Stimulated activated CD8-positive, alpha-beta memory T cell treated with anti-CD3 and anti-CD28 coated beads, Interleukin-15, amount 100 ng/mL, for 48 hours (primary cell): ENCODE data around the gene TTC23L.

Experiments used
- DNase-seq, 2 donors: peaks; one replicate each; pipeline ENCODE4 v3.0.0-alpha.2; 2020; ENCODE audit warnings: low read depth in 2 of 2

Gene TTC23L

GRCh38 chr5:34870382-34870781 is 31.4 kb downstream of the TTC23L start:
- no peak for DNase-seq

GRCh38 chr5:34876275-34876674 is 37.3 kb downstream of the TTC23L start:
- DNase-seq = no peak

GRCh38 chr5:34881246-34881645 is 42.3 kb downstream of the TTC23L start:
- no peak for DNase-seq

- no peak for DNase-seq
These were observed 47.6 kb downstream of the TTC23L start for GRCh38 chr5:34886392-34887119.

GRCh38 chr5:34889394-34889793 is 50.4 kb downstream of the TTC23L start:
- no peak for DNase-seq

GRCh38 chr5:34891981-34892380 is 53.0 kb downstream of the TTC23L start:
- no peak for DNase-seq

- no peak for DNase-seq
These were observed 53.5 kb downstream of the TTC23L start for GRCh38 chr5:34892414-34892813.

- no peak for DNase-seq
These were observed 55.8 kb downstream of the TTC23L start for GRCh38 chr5:34894716-34895115.

- DNase-seq = no peak
These were observed 56.9 kb downstream of the TTC23L start for GRCh38 chr5:34895641-34896419.

- DNase-seq = no peak
These were observed 58.7 kb downstream of the TTC23L start for GRCh38 chr5:34897646-34898045.

- DNase-seq = peak; percentile 7 to 17
These were observed 59.4 kb downstream of the TTC23L start for GRCh38 chr5:34898258-34898895.

GRCh38 chr5:34899066-34899465 is 60.1 kb downstream of the TTC23L start:
- DNase-seq = no peak

- no peak for DNase-seq
These were observed 61.7 kb downstream of the TTC23L start for GRCh38 chr5:34900652-34901051.

- DNase-seq = no peak
These were observed 64.3 kb downstream of the TTC23L start for GRCh38 chr5:34903260-34903659.

- DNase-seq = no peak
These were observed 66.6 kb downstream of the TTC23L start for GRCh38 chr5:34905564-34905963.

- no peak for DNase-seq
These were observed 74.1 kb downstream of the TTC23L start for GRCh38 chr5:34913072-34913471.

- DNase-seq = no peak
These were observed 75.7 kb downstream of the TTC23L start for GRCh38 chr5:34914671-34915138.

- peak; percentile 92 to 93 for DNase-seq
These were observed 76.3 kb downstream of the TTC23L start, which contains the start of the genes BRIX1 and RAD1 for GRCh38 chr5:34915139-34915855. BRIX1 (plus strand) TSS chr5:34915711; CDS start chr5:34915739, 28 bp downstream. RAD1 (minus strand) TSS chr5:34915504; CDS start chr5:34914892, 612 bp downstream.

GRCh38 chr5:34915856-34916192 is 76.9 kb downstream of the TTC23L start:
- DNase-seq = no peak

- DNase-seq = no peak
These were observed 77.6 kb downstream of the TTC23L start for GRCh38 chr5:34916518-34916917.

- DNase-seq = no peak
These were observed 79.1 kb downstream of the TTC23L start for GRCh38 chr5:34918025-34918424.

- DNase-seq = no peak
These were observed 80.1 kb downstream of the TTC23L start for GRCh38 chr5:34919077-34919476.
